ENCODE data around the gene GLRA2. TPM values are rescaled to one million over a fixed set of nuclear protein-coding genes. Genes with fewer than 3 reads are reported as not detected.
"Not testable (repeated sequence)": the region's sequence is repeated elsewhere in the genome, so short reads cannot be mapped to it uniquely, and the experiment has no call there.

The GLRA2 gene
- total RNA-seq, 6 experiments from 2014 or later = not detected

- TF ChIP-seq CTCF (IDR thresholded peaks at IDR 0.05) = no peak
- H3K27ac Mint-ChIP-seq = no peak overlapping the region
- DNase-seq = peak; percentile 15
- peaks cover 27% of the 10 kb centered on the region for H3K4me1 Mint-ChIP-seq (ENCODE audit: low read depth)
- H3K27me3 Mint-ChIP-seq (ENCODE audit: insufficient read depth) = no peaks in the 10 kb centered on the region
- no peaks in the 10 kb centered on the region for H3K9me3 Mint-ChIP-seq
- H3K4me3 Mint-ChIP-seq = no peak overlapping the region
- no peaks in the 10 kb centered on the region for H3K36me3 Mint-ChIP-seq (ENCODE audit: low read depth)
These were observed 147.1 kb downstream of the GLRA2 start for GRCh38 chrX:14676431-14676830.

- DNase-seq; H3K4me1 Mint-ChIP-seq (ENCODE audit: low read depth); H3K9me3 Mint-ChIP-seq; H3K27ac Mint-ChIP-seq; H3K4me3 Mint-ChIP-seq; H3K27me3 Mint-ChIP-seq (ENCODE audit: insufficient read depth); H3K36me3 Mint-ChIP-seq (ENCODE audit: low read depth): not testable (repeated sequence)
These were observed 159.0 kb downstream of the GLRA2 start for GRCh38 chrX:14688331-14688730.

GRCh38 chrX:14690553-14690952 is 161.2 kb downstream of the GLRA2 start:
- Mint-ChIP-seq H3K4me3 (no peak overlapping the region), H3K36me3 (ENCODE audit: low read depth) (0 out of 2 replicates have a peak, but pooled peaks cover 7% of the 10 kb centered on the region)
- no peak for TF ChIP-seq CTCF (IDR thresholded peaks at IDR 0.05)

GRCh38 chrX:14694611-14695010 is 165.3 kb downstream of the GLRA2 start:
- no peak for TF ChIP-seq CTCF (IDR thresholded peaks at IDR 0.05)
- Mint-ChIP-seq H3K27me3 (ENCODE audit: insufficient read depth) (no peaks in the 10 kb centered on the region; the same call in 1 of the 2 replicates), H3K4me3 (peak overlapping the region; percentile 11; the same call in 1 of the 2 replicates), H3K9me3 (no peaks in the 10 kb centered on the region), H3K27ac (peak overlapping the region; percentile 61), H3K36me3 (ENCODE audit: low read depth) (no peaks in the 10 kb centered on the region), H3K4me1 (ENCODE audit: low read depth) (peaks cover 20% of the 10 kb centered on the region)
- DNase-seq = peak; percentile 66

More at GRCh38 chrX:14690553-14690952, 161.2 kb downstream of the GLRA2 start:
- Mint-ChIP-seq H3K27ac (no peak overlapping the region), H3K4me1 (ENCODE audit: low read depth) (peaks cover 18% of the 10 kb centered on the region), H3K27me3 (ENCODE audit: insufficient read depth) (no peaks in the 10 kb centered on the region), H3K9me3 (no peaks in the 10 kb centered on the region)
- DNase-seq = no peak

- DNase-seq = peak; percentile 3
- Mint-ChIP-seq H3K36me3 (ENCODE audit: low read depth) (no peaks in the 10 kb centered on the region), H3K9me3 (no peaks in the 10 kb centered on the region), H3K27me3 (ENCODE audit: insufficient read depth) (no peaks in the 10 kb centered on the region; the same call in 1 of the 2 replicates), H3K27ac (no peak overlapping the region), H3K4me3 (no peak overlapping the region), H3K4me1 (ENCODE audit: low read depth) (peaks cover 20% of the 10 kb centered on the region)
- TF ChIP-seq CTCF (IDR thresholded peaks at IDR 0.05) = peak; percentile 69
These were observed 168.1 kb downstream of the GLRA2 start for GRCh38 chrX:14697451-14697850.

GRCh38 chrX:14698790-14699189 is 169.5 kb downstream of the GLRA2 start:
- Mint-ChIP-seq H3K4me1 (ENCODE audit: low read depth) (peaks cover 19% of the 10 kb centered on the region), H3K27ac (no peak overlapping the region), H3K4me3 (no peak overlapping the region), H3K27me3 (ENCODE audit: insufficient read depth) (peaks cover 3% of the 10 kb centered on the region), H3K36me3 (ENCODE audit: low read depth) (no peaks in the 10 kb centered on the region), H3K9me3 (no peaks in the 10 kb centered on the region)
- DNase-seq = no peak
- TF ChIP-seq CTCF (IDR thresholded peaks at IDR 0.05) = no peak
